GM19193 (cell line): ENCODE measurements around the gene NCBP2L.

Experiments used
- POLR2A ChIP-seq: IDR thresholded peaks from 4 replicates; pipeline ENCODE4 v1.6.1; 2011; ENCODE audit not compliant: insufficient read depth, insufficient read length; ENCODE audit errors: extremely low read depth

Gene NCBP2L

GRCh38 chrX:107747596-107748161 is 29.9 kb upstream of the NCBP2L start:
- TF ChIP-seq POLR2A = no peak

DNA sequence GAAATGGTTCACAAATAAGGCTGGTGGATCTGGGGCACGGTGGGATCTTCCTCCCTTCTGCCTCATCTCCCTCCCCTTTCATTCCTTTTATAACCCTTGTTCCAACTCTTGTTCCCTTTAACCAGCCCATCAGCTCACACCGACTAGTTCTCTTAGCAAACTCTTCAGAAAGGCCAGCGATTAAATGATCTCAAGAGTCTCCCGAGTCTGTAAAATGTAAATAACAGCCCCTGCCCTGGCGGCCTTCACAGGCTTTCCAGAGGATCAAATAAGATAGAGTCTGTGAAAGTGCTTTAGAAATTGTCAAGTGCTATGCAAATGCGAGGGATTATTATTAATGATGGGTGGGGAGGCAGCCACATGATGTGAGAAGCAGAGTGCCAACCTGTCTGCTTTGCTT is 29.0 kb upstream of the NCBP2L start:
- TF ChIP-seq POLR2A = no peak

- TF ChIP-seq POLR2A = no peak
These were observed 27.3 kb upstream of the NCBP2L start for GRCh38 chrX:107750263-107750662.

DNA sequence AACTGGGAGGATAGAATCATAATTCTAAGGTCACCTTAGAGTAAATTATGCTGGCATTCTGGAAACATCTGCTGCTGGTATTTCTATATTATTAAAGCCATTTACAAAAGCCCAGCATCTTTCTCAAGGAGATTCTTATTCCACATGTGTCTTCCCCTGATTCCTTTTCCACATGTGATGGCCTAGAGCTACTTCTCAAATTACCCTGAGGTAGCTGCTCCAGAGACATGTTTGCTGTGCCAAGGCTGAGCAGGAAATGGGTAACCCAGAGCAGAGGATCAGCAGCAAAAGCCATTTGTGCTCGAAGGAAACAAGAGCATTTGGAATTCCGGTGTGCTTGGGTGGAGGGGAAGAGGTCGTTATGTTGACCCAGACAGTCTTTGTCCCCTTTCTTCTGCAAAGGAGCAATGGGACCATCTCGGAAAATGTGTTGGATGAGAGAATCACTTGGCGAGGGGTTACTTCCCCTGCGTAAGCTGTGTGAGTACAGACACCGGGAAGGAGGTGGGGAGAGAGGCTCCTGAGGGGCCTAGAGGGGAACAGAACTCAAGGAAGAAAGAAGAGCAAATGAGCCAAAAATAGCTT is 26.6 kb upstream of the NCBP2L start:
- no peak for TF ChIP-seq POLR2A

DNA sequence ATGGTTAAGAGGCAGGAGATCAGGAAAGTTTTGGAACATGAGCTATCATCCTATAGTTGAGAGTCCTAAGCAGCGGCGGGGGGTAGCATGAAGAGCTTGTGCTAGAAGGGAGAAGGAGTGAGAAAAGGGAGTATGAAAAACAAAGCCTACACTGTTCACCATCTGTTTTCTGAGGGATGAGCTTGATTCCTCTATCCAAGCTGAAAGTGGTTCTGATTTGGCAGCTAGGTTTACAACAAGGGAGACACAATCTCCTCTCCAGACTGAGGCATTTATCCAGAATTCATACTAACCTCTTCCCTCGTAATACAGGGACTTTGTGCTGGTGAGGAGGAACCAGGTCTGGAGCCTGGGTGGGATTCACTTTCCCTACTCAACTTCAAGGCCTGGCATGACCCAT is 25.5 kb upstream of the NCBP2L start:
- no peak for TF ChIP-seq POLR2A

- TF ChIP-seq POLR2A = no peak
These were observed 24.8 kb upstream of the NCBP2L start for GRCh38 chrX:107752714-107753113.

- TF ChIP-seq POLR2A = no peak
These were observed 24.3 kb upstream of the NCBP2L start for GRCh38 chrX:107753187-107753586.

- TF ChIP-seq POLR2A = no peak
These were observed 21.8 kb upstream of the NCBP2L start for GRCh38 chrX:107755721-107756120.

DNA sequence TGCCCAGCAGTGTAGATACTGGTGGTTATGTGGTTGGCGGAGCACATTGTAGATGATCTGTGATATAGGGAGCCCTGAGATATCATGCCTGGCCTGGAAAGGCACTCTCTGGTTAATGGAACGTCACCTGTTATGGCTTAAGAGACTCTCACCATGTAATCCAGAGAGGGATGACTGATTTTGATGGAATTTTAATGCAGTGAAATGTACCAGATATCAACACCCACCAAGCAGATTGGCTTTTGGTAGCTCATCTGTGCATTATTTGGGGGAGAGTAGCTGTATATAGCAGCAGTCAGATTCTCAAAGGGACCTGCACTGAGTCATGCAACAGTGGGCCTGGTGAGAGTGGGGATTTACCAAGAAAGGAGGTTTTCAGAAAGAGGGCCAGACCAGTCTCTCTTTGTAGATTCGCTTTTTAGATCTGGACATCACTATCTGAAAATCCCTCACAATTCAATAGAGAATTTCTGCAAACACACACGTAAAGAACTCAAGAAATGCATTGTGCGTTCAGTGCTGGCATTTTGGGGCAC is 19.2 kb upstream of the NCBP2L start:
- TF ChIP-seq POLR2A = no peak

DNA sequence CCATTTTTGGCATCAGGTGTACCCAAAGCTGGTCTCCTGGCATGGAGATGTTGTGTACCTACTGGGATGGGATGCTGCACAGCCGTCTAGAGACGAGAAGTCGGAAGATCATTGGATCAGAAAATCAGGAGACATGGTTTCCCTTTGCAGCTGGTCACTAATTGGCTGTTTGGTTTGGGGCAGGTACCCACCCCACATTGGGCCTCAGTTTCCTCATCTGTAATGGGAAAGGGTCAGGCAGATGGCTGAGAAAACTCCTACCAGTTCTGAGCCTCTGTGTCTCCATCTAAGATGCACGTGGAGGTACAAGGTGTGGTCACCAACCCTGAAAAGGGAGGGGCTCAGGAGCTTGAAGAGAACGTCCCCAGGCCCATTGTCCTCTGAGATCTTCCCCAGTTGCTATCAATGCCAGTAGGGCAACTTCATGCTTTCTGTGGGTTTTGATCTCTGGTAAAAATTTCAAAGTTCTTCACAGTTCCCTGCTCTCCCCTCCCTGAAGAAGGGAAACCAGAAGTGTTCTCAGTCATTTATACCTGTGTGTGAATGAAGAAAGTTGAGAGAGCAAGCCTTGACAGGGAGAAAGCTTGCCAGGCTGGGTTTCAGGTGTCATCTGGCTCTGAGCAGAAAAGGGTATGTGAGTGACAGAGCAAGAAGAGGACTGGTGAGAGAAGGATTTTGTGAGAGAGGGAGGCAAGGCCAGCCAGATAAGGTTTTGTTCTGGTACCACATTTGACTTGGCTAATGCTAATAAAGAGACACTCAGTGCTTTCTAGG is 17.0 kb upstream of the NCBP2L start:
- no peak for TF ChIP-seq POLR2A

DNA sequence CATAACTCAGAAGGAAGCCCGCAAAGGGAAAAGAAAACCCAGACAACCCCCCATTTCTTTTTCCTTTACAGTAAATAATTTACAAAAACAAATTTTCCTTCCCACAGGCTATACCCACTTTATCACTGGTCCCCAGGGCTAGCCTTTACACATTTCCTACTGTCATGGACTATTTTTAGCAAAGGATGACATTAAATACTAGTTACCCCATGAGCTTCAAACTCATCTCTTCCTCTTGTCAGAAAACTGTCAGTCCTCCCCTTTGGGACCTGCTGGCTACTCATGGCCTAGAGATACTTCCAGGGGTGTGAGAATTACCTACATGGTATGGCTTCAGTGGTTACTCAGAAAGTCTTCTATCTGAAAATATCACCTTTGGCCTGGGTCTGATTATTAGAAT is 13.9 kb upstream of the NCBP2L start:
- TF ChIP-seq POLR2A = no peak

- no peak for TF ChIP-seq POLR2A
These were observed 12.5 kb upstream of the NCBP2L start for GRCh38 chrX:107764845-107765608.

- TF ChIP-seq POLR2A = no peak
These were observed 10.9 kb upstream of the NCBP2L start for GRCh38 chrX:107766470-107767150.

GRCh38 chrX:107768051-107768450 is 9.5 kb upstream of the NCBP2L start:
- no peak for TF ChIP-seq POLR2A
